Measurements from ENCODE around the gene CACNA1H. TPM values are rescaled to one million over a fixed set of nuclear protein-coding genes. Genes with fewer than 3 reads are reported as not detected.

Gene CACNA1H
- total and polyA plus RNA-seq, 2 of the 8 experiments (the other 6 are each of a cell fraction or from before 2014, with no cell fraction given) = 14.0 to 28.7 TPM

DNA sequence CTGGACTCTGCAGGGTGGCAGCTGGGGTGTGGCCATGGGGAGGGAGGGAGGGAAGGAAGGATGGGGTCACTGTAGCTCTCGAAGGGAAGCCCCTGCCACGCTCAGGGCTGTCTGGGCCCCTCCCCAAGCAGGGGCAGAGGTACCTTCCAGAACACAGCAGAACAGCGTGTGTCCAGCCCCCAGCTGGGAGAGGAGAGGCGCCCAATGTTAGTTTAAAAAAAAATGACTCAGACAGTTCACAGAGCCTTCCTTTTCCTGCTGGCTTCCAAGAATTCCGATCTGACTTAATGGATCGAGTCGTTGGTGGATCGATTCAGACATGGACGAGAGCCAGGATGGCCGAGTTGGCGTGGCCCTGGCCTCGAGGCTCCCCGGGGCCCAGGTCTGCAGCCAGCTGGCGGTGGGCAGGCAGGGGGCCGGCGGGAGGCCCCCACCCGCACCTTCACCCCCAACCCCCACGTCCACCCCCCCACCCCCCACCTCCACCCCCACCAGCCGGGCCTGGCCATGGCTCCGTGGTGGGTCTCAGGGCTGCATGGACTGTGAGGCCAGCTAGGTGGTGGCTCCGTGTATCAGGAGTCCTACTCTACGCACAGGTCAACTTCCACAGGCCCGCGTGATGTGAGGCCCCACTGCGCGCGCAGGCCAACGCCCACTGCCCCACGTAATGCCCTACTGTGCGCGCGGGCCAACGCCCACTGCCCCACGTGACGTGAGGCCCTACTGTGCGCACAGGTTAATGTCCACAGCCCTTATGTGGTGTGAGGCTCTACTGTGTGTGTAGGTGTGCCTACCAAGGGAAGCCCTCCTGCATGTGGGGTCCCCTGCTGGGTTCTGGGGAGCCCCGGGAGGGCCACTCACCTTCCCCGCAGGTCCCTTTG lies 21.8 kb downstream of the CACNA1H start (continued):
- TF ChIP-seq CHD7 (IDR thresholded peaks at IDR 0.05; ENCODE audit: insufficient replicate concordance, low read length) (no peak), CBX5 (IDR thresholded peaks at IDR 0.05; ENCODE audit: low read depth, low read length) (no peak), POLR2AphosphoS5 (IDR thresholded peaks at IDR 0.05; ENCODE audit: low read depth, low read length) (no peak), NANOG (IDR thresholded peaks at IDR 0.05; ENCODE audit: insufficient read depth, low read depth, low read length, poor library complexity, severe bottlenecking) (no peak)
